Measurements from ENCODE around the gene HLA-DPA1. TPM values are rescaled to one million over a fixed set of nuclear protein-coding genes. Genes with fewer than 3 reads are reported as not detected.

Gene HLA-DPA1
- total and polyA plus RNA-seq, 10 of the 15 experiments (the other 5 are each of a cell fraction or from before 2014, with no cell fraction given) = 508 to 1,640 (median 829) TPM

GRCh38 chr6:33073431-33073871, at the start of gene HLA-DPA1 (continued):
- TF ChIP-seq PRDM15 (CRISPR knock-in tag; IDR thresholded peaks at IDR 0.05) (no peak), EED (IDR thresholded peaks at IDR 0.05; ENCODE audit: low read depth) (peak; percentile 64), PML (IDR thresholded peaks at IDR 0.05; ENCODE audit: low read length) (peak; percentile 99), HCFC1 (IDR thresholded peaks at IDR 0.05; ENCODE audit: low read length) (peak; percentile 36; the same call in 1 of the 2 replicates), USF2 (IDR thresholded peaks at IDR 0.05; ENCODE audit: borderline replicate concordance, low read depth, low read length) (no peak), ZBTB40 (IDR thresholded peaks at IDR 0.05; ENCODE audit: borderline replicate concordance) (no peak), CBX3 (IDR thresholded peaks at IDR 0.05; ENCODE audit: borderline replicate concordance, low read depth) (no peak), EGR1 (IDR thresholded peaks at IDR 0.05; ENCODE audit: borderline replicate concordance in 1 of 2, low read depth in 2 of 2, low read length in 2 of 2) (0 out of 3 replicates have a peak, but pooled peaks of 1 of the 2 experiments have one; percentile 33), POU2F2 (IDR thresholded peaks at IDR 0.05; ENCODE audit: borderline replicate concordance, low read depth, low read length) (peak; percentile 97), FOS (IDR thresholded peaks at IDR 0.05; ENCODE audit: borderline replicate concordance, extremely low read depth, insufficient read length) (no peak), ZNF274 (IDR thresholded peaks at IDR 0.05; ENCODE audit: insufficient read depth, insufficient read length) (no peak), CEBPB (IDR thresholded peaks at IDR 0.05; ENCODE audit: borderline replicate concordance in 1 of 2, low read depth in 2 of 2, low read length in 2 of 2) (peak in 1 of 2 experiments; percentile 95; a peak in 1 of 4 replicates), HDAC6 (IDR thresholded peaks at IDR 0.05; ENCODE audit: unreplicated experiment) (no peak), CREB1 (IDR thresholded peaks at IDR 0.05; ENCODE audit: low read depth) (peak; percentile 99)
- TF ChIP-seq, protein P1, sequence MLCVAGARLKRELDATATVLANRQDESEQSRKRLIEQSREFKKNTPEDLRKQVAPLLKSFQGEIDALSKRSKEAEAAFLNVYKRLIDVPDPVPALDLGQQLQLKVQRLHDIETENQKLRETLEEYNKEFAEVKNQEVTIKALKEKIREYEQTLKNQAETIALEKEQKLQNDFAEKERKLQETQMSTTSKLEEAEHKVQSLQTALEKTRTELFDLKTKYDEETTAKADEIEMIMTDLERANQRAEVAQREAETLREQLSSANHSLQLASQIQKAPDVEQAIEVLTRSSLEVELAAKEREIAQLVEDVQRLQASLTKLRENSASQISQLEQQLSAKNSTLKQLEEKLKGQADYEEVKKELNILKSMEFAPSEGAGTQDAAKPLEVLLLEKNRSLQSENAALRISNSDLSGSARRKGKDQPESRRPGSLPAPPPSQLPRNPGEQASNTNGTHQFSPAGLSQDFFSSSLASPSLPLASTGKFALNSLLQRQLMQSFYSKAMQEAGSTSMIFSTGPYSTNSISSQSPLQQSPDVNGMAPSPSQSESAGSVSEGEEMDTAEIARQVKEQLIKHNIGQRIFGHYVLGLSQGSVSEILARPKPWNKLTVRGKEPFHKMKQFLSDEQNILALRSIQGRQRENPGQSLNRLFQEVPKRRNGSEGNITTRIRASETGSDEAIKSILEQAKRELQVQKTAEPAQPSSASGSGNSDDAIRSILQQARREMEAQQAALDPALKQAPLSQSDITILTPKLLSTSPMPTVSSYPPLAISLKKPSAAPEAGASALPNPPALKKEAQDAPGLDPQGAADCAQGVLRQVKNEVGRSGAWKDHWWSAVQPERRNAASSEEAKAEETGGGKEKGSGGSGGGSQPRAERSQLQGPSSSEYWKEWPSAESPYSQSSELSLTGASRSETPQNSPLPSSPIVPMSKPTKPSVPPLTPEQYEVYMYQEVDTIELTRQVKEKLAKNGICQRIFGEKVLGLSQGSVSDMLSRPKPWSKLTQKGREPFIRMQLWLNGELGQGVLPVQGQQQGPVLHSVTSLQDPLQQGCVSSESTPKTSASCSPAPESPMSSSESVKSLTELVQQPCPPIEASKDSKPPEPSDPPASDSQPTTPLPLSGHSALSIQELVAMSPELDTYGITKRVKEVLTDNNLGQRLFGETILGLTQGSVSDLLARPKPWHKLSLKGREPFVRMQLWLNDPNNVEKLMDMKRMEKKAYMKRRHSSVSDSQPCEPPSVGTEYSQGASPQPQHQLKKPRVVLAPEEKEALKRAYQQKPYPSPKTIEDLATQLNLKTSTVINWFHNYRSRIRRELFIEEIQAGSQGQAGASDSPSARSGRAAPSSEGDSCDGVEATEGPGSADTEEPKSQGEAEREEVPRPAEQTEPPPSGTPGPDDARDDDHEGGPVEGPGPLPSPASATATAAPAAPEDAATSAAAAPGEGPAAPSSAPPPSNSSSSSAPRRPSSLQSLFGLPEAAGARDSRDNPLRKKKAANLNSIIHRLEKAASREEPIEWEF (IDR thresholded peaks at IDR 0.05; ENCODE audit: insufficient replicate concordance, low read depth, low read length) = no peak

All from GM12878 (cell line).